ENCODE measurements around the gene RNF130.

The RNF130 gene

GRCh38 chr5:180059326-180059725 is 12.2 kb downstream of the RNF130 start:
- DNase-seq (ENCODE audit: low spot score), result no peak
- no peak for TF ChIP-seq CTCF (IDR thresholded peaks at IDR 0.05; ENCODE audit: extremely low read depth, missing control alignments)

- no peak for TF ChIP-seq CTCF (IDR thresholded peaks at IDR 0.05; ENCODE audit: extremely low read depth, missing control alignments)
- DNase-seq (ENCODE audit: low spot score), result no peak
These were observed 15.4 kb downstream of the RNF130 start for GRCh38 chr5:180056153-180056552.

- DNase-seq (ENCODE audit: low spot score), result no peak
- TF ChIP-seq CTCF (IDR thresholded peaks at IDR 0.05; ENCODE audit: extremely low read depth, missing control alignments), result no peak
These were observed 17.3 kb downstream of the RNF130 start for GRCh38 chr5:180054226-180054625.

- DNase-seq (ENCODE audit: low spot score), result no peak
- no peak for TF ChIP-seq CTCF (IDR thresholded peaks at IDR 0.05; ENCODE audit: extremely low read depth, missing control alignments)
These were observed 18.4 kb downstream of the RNF130 start for GRCh38 chr5:180053061-180053602.

- TF ChIP-seq CTCF (IDR thresholded peaks at IDR 0.05; ENCODE audit: extremely low read depth, missing control alignments), result no peak
- no peak for DNase-seq (ENCODE audit: low spot score)
These were observed 19.2 kb downstream of the RNF130 start for GRCh38 chr5:180052211-180052818.

- no peak for TF ChIP-seq CTCF (IDR thresholded peaks at IDR 0.05; ENCODE audit: extremely low read depth, missing control alignments)
- no peak for DNase-seq (ENCODE audit: low spot score)
These were observed 21.2 kb downstream of the RNF130 start for GRCh38 chr5:180050121-180050940.

- no peak for DNase-seq (ENCODE audit: low spot score)
- TF ChIP-seq CTCF (IDR thresholded peaks at IDR 0.05; ENCODE audit: extremely low read depth, missing control alignments), result no peak
These were observed 22.4 kb downstream of the RNF130 start for GRCh38 chr5:180049185-180049548.

Data from GM20000 (cell line).